ENCODE measurements around the gene ZNF839.

DNA sequence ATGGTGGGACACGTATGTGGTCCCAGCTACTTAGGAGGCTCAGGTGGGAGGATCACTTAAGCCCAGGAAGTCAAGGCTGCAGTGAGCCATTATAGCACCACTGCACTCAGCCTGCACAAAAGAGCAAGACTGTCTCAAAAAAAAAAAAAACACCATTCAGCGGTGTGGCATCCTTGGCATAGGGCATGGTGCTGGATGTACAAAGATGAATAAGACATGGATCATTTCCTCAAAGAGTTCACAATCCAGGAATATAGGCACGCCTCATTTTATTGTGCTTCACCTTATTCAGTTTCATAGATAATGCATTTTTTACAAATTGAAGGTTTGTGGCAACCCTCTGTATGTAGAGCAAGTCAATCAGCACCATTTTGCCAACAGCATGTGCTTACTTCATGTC is 36.7 kb downstream of the ZNF839 start:
- TF ChIP-seq, protein P1, sequence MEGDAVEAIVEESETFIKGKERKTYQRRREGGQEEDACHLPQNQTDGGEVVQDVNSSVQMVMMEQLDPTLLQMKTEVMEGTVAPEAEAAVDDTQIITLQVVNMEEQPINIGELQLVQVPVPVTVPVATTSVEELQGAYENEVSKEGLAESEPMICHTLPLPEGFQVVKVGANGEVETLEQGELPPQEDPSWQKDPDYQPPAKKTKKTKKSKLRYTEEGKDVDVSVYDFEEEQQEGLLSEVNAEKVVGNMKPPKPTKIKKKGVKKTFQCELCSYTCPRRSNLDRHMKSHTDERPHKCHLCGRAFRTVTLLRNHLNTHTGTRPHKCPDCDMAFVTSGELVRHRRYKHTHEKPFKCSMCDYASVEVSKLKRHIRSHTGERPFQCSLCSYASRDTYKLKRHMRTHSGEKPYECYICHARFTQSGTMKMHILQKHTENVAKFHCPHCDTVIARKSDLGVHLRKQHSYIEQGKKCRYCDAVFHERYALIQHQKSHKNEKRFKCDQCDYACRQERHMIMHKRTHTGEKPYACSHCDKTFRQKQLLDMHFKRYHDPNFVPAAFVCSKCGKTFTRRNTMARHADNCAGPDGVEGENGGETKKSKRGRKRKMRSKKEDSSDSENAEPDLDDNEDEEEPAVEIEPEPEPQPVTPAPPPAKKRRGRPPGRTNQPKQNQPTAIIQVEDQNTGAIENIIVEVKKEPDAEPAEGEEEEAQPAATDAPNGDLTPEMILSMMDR (conservative IDR thresholded peaks at IDR 0.05; ENCODE audit: low read depth in 2 of 2) = no peak
- TF ChIP-seq POLR2AphosphoS5 (IDR thresholded peaks at IDR 0.05; ENCODE audit: low read depth) = no peak
- no peak for TF ChIP-seq EZH2phosphoT487 (IDR thresholded peaks at IDR 0.05; ENCODE audit: unreplicated experiment)
- TF ChIP-seq, protein P2, sequence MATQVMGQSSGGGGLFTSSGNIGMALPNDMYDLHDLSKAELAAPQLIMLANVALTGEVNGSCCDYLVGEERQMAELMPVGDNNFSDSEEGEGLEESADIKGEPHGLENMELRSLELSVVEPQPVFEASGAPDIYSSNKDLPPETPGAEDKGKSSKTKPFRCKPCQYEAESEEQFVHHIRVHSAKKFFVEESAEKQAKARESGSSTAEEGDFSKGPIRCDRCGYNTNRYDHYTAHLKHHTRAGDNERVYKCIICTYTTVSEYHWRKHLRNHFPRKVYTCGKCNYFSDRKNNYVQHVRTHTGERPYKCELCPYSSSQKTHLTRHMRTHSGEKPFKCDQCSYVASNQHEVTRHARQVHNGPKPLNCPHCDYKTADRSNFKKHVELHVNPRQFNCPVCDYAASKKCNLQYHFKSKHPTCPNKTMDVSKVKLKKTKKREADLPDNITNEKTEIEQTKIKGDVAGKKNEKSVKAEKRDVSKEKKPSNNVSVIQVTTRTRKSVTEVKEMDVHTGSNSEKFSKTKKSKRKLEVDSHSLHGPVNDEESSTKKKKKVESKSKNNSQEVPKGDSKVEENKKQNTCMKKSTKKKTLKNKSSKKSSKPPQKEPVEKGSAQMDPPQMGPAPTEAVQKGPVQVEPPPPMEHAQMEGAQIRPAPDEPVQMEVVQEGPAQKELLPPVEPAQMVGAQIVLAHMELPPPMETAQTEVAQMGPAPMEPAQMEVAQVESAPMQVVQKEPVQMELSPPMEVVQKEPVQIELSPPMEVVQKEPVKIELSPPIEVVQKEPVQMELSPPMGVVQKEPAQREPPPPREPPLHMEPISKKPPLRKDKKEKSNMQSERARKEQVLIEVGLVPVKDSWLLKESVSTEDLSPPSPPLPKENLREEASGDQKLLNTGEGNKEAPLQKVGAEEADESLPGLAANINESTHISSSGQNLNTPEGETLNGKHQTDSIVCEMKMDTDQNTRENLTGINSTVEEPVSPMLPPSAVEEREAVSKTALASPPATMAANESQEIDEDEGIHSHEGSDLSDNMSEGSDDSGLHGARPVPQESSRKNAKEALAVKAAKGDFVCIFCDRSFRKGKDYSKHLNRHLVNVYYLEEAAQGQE (IDR thresholded peaks at IDR 0.05; ENCODE audit: unreplicated experiment) = no peak
- TF ChIP-seq, protein P3, sequence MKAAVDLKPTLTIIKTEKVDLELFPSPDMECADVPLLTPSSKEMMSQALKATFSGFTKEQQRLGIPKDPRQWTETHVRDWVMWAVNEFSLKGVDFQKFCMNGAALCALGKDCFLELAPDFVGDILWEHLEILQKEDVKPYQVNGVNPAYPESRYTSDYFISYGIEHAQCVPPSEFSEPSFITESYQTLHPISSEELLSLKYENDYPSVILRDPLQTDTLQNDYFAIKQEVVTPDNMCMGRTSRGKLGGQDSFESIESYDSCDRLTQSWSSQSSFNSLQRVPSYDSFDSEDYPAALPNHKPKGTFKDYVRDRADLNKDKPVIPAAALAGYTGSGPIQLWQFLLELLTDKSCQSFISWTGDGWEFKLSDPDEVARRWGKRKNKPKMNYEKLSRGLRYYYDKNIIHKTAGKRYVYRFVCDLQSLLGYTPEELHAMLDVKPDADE (IDR thresholded peaks at IDR 0.05) = no peak
- no peak for TF ChIP-seq EZH2 (IDR thresholded peaks at IDR 0.05; ENCODE audit: low read depth, unreplicated experiment)
- TF ChIP-seq CREB1 (CRISPR knock-in tag; IDR thresholded peaks at IDR 0.05; ENCODE audit: low read depth) = no peak
- TF ChIP-seq ZNF114 (CRISPR knock-in tag; IDR thresholded peaks at IDR 0.05) = no peak
- no peak for TF ChIP-seq ZNF331 (CRISPR knock-in tag; IDR thresholded peaks at IDR 0.05; ENCODE audit: low read depth)
- no peak for TF ChIP-seq NANOG (IDR thresholded peaks at IDR 0.05; ENCODE audit: borderline replicate concordance)
- TF ChIP-seq JUNB (IDR thresholded peaks at IDR 0.05; ENCODE audit: unreplicated experiment) = no peak
- no peak for TF ChIP-seq STAT1 (IDR thresholded peaks at IDR 0.05; ENCODE audit: unreplicated experiment)

Measured in GM23338 (cell line).